SJSA1 (cell line): ENCODE data around the gene TRAPPC8. TPM values are rescaled to one million over a fixed set of nuclear protein-coding genes. Genes with fewer than 3 reads are reported as not detected.

Experiments
- DNase-seq, 2 experiments: peaks; one replicate each; pipeline ENCODE4 v3.0.0-alpha.2; 2015 to 2020; ENCODE audit warnings: low spot score in 2 of 2, low read depth in 1 of 2
- H3K27ac ChIP-seq: fragments of 250-450 bp; sonication (Bioruptor Pico); 2 replicates; pipeline ENCODE4 v1.5.1; 2020; ENCODE audit warnings: mild to moderate bottlenecking, moderate library complexity
- H3K27me3 ChIP-seq: fragments of 250-450 bp; sonication (Bioruptor Pico); replicated peaks from 2 replicates; pipeline ENCODE4 v1.5.1; 2020; ENCODE audit warnings: mild to moderate bottlenecking, moderate library complexity
- H3K36me3 ChIP-seq: fragments of 250-450 bp; sonication (Bioruptor Pico); 2 replicates; pipeline ENCODE4 v1.5.1; 2020; ENCODE audit warnings: mild to moderate bottlenecking
- H3K4me1 ChIP-seq: fragments of 250-450 bp; sonication (Bioruptor Pico); replicated peaks from 2 replicates; pipeline ENCODE4 v1.6.1; 2021; ENCODE audit warnings: mild to moderate bottlenecking
- H3K4me3 ChIP-seq: fragments of 250-450 bp; sonication (Bioruptor Pico); 2 replicates; pipeline ENCODE4 v1.5.1; 2020; ENCODE audit warnings: mild to moderate bottlenecking
- H3K9me3 ChIP-seq: fragments of 250-450 bp; sonication (Bioruptor Pico); replicated peaks from 2 replicates; pipeline ENCODE4 v1.5.1; 2020; ENCODE audit warnings: mild to moderate bottlenecking
- total RNA-seq: library from RNA; depleted of rRNA; stranded (reverse); fragments of >200 nt; shearing (Covaris generic); gene quantifications from 2 replicates; pipeline ENCODE4 v1.2.3, GENCODE V29; 2014; rRNA removed

The TRAPPC8 gene
- total RNA-seq, 1 experiment from 2014 or later = 34.4 TPM

DNA sequence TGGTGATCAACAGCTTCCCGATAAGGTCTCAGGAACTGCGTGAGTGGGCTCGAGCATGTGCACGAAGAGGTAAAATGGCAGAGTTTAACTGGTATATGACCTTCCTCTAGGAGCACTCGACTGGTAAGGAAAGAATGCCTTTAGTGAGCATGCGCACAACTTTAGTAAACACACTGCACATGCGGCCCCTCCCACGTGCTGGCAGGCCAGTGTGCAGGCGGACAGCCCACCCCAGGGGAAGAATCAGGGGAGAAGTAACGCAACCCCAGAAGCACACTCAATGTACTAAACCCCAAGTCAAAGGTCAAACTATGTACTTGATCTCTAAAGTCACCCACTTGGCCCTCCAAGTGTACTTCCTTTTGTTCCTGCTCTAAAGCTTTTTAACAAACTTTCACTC lies 153.5 kb downstream of the TRAPPC8 start:
- Histone ChIP-seq H3K9me3 (no peaks in the 10 kb centered on the region), H3K27ac (no peak overlapping the region), H3K27me3 (no peaks in the 10 kb centered on the region), H3K4me3 (no peak overlapping the region), H3K36me3 (no peaks in the 10 kb centered on the region), H3K4me1 (no peaks in the 10 kb centered on the region)
- no peak for DNase-seq

DNA sequence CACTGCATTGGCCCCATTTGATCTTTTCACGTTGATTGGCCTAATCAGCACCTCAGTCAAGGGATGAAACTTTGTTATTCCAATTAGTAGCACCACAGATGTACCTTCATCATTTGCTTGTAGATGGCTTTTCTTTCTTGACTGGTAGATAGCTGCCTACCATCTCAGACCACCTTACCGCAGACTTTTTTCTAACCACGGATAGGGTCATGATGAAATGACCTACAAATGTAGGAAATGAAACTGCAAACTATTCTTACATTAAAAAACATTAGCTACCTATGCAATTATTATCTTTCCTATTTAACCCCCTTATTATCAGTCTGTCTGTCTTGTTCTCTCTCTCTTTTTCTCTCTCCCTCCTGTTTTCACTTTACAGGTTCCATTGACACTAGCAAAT lies 159.9 kb downstream of the TRAPPC8 start:
- Histone ChIP-seq H3K4me3 (no peak overlapping the region), H3K9me3 (no peaks in the 10 kb centered on the region; the same call in 1 of the 2 replicates), H3K4me1 (no peaks in the 10 kb centered on the region), H3K27ac (no peak overlapping the region), H3K36me3 (no peaks in the 10 kb centered on the region), H3K27me3 (no peaks in the 10 kb centered on the region)
- DNase-seq = no peak

Other genes starting within 250 kb of the TRAPPC8 start
- not detected in 2 replicates for gene SLC25A52, start 182.2 kb downstream of the TRAPPC8 start, total RNA-seq
- gene RNF125, start 75.7 kb upstream of the TRAPPC8 start, total RNA-seq = not detected in 2 replicates
- gene RNF138, start 148.7 kb upstream of the TRAPPC8 start, total RNA-seq = 33.4 and 56.7 TPM in 2 replicates
- gene MEP1B, start 246.9 kb upstream of the TRAPPC8 start, total RNA-seq = not detected in 2 replicates